Ovary (tissue), 9 donors: Measurements from ENCODE around the gene HOXA2. TPM values are rescaled to one million over a fixed set of nuclear protein-coding genes. Genes with fewer than 3 reads are reported as not detected.

Experiments
- DNase-seq, 5 donors: peaks; one replicate each; pipeline ENCODE4 v3.0.0-alpha.2; 2019 to 2020
- H3K27ac ChIP-seq, 2 donors: fragments of 200-600 bp; one replicate each; pipeline versions ENCODE4 v1.5.1 to v1.8.0; 2019 to 2022
- H3K27me3 ChIP-seq: fragments of 200-600 bp; one replicate; pipeline ENCODE4 v1.8.0; 2022
- H3K36me3 ChIP-seq: fragments of 200-600 bp; sonication (generic); one replicate; pipeline ENCODE4 v1.5.1; 2019
- H3K4me1 ChIP-seq: one replicate; pipeline ENCODE4 v1.8.1; 2013; ENCODE audit warnings: mild to moderate bottlenecking, moderate library complexity; ENCODE audit not compliant: insufficient read depth
- H3K4me3 ChIP-seq: fragments of 200-600 bp; sonication (generic); one replicate; pipeline ENCODE4 v1.5.1; 2017
- H3K9me3 ChIP-seq, 2 donors: fragments of 200-600 bp in 1 of 2; sonication (generic) in 1 of 2; one replicate each; pipeline versions ENCODE4 v1.5.1 to v1.8.1; 2013 to 2019; ENCODE audit warnings: mild to moderate bottlenecking in 1 of 2, moderate library complexity in 1 of 2
- EP300 ChIP-seq: sonication (generic); formaldehyde crosslinking; IDR thresholded peaks from one replicate; pipeline ENCODE4 v1.6.1; 2017; ENCODE audit warnings: antibody characterized with exemption
- POLR2A ChIP-seq: fragments of 450-650 bp; IDR thresholded peaks from one replicate; pipeline ENCODE4 v1.6.1; 2017; ENCODE audit warnings: antibody characterized with exemption, mild to moderate bottlenecking, moderate library complexity
- WGBS, 3 donors: extraction: QIAGEN DNeasy Blood & Tissue Kit in 1 of 3; methylation state at CpG; one replicate each; pipeline versions ENCODE4 v1.1.5 to v1.1.7; 2013 to 2017; 5-methylcytosine and 5-hydroxymethylcytosine counted together
- intact Hi-C, 4 donors: fragments of 100-400 bp; cut with DNase I; formaldehyde crosslinking; loops; one replicate each; pipeline versions ENCODE4 v1.11.0 to v1.15.1; 2022 to 2023
- polyA plus RNA-seq, 2 donors: library from polyadenylated mRNA; stranded (reverse); fragments of 200-250 nt in 1 of 2; fragments of 350-450 nt in 1 of 2; fragmentation: Illumina TruSeq in 1 of 2; extraction: RNeasy Lipid Tissue Mini Kit (QIAGEN cat#74804) in 1 of 2; gene quantifications; one replicate each; pipeline ENCODE4 v1.2.3, GENCODE V29; 2013 to 2014
- total RNA-seq, 7 donors: library from RNA; depleted of rRNA in 2 of 7; stranded (reverse); fragments of >200 nt in 2 of 7; fragmentation: NEBNext Ultra II Directional in 3 of 7; extraction: Animal tissue kit (Norgen Biotek cat#: 25700) in 3 of 7; gene quantifications; one replicate each; pipeline versions ENCODE4 v1.1.0 to v1.2.4, GENCODE V29; 2016 to 2023
- TF ChIP-seq, protein P1 (sequence below), 3 donors: fragments of 450-650 bp in 2 of 3; fragments of 200-600 bp in 1 of 3; IDR thresholded peaks; one replicate each; pipeline versions ENCODE4 v1.5.1 to v1.8.0; 2016 to 2022; ENCODE audit warnings: antibody characterized with exemption in 3 of 3, mild to moderate bottlenecking in 1 of 3
- donor health status: DM: no; HTN: no; CAD: no; lungs with moderate emphysema.
- donor health status: DM: no; HTN: no; CAD: no.
- donor health status: Bipolar disorder and iron deficiency.
- donor health status: DM: yes; HTN: yes; CAD: no.
- donor health status: DM: no; HTN: no; CAD: no.
- donor health status: DM: yes; HTN: yes; CAD: no.

Gene HOXA2
- total and polyA plus RNA-seq, 9 donors = 0.36 to 9.0 (median 1.1) TPM; not detected in 2

DNA sequence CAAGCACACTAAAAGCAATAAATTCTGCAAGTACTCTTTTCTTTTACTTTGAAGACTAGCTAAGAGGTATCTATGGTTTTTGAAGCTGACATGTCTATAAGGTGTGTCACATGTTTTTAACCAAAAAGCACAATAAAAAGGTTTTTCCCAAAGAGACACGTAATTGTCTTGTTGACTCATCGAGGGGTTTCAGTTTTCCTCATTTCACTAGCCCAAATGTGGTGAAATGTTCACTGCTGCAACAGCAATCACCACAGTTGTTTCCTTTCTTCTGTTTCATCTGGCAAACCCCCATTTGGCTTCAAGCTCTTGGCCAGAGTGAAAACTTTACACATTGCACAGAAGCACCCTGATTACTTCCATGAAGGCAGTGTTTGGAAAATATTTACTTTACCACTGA lies 31.9 kb upstream of the HOXA2 start:
- no peaks in the 10 kb centered on the region for H3K9me3 ChIP-seq
- TF ChIP-seq EP300 (no peak), POLR2A (no peak)
- TF ChIP-seq, protein P1, sequence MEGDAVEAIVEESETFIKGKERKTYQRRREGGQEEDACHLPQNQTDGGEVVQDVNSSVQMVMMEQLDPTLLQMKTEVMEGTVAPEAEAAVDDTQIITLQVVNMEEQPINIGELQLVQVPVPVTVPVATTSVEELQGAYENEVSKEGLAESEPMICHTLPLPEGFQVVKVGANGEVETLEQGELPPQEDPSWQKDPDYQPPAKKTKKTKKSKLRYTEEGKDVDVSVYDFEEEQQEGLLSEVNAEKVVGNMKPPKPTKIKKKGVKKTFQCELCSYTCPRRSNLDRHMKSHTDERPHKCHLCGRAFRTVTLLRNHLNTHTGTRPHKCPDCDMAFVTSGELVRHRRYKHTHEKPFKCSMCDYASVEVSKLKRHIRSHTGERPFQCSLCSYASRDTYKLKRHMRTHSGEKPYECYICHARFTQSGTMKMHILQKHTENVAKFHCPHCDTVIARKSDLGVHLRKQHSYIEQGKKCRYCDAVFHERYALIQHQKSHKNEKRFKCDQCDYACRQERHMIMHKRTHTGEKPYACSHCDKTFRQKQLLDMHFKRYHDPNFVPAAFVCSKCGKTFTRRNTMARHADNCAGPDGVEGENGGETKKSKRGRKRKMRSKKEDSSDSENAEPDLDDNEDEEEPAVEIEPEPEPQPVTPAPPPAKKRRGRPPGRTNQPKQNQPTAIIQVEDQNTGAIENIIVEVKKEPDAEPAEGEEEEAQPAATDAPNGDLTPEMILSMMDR (IDR thresholded peaks at IDR 0.05) = no peak
- DNase-seq = no peak
- WGBS, 3 donors = 33 to 48% (median 45%) methylated on average over 2 of the region's 2 CpGs
- H3K36me3 ChIP-seq = no peaks in the 10 kb centered on the region
- H3K27me3 ChIP-seq = no peaks in the 10 kb centered on the region
- no peak overlapping the region for H3K4me3 ChIP-seq
- no peak overlapping the region for H3K27ac ChIP-seq
- peaks cover 6% of the 10 kb centered on the region for H3K4me1 ChIP-seq
- intact Hi-C loops = loop anchor here in 1 of 4 donors (5.0 kb wide), 1 partner anchor 277 kb away; no protein-coding TSS in a partner anchor

GRCh38 chr7:27133409-27134231 lies 31.1 kb upstream of the HOXA2 start:
- no peak overlapping the region for H3K27ac ChIP-seq
- TF ChIP-seq EP300 (no peak), POLR2A (no peak)
- WGBS, 3 donors = 51 to 64% (median 53%) methylated on average over 18 of the region's 18 CpGs

GRCh38 chr7:27132978-27133377 lies 30.5 kb upstream of the HOXA2 start:
- H3K4me1 ChIP-seq = peaks cover 6% of the 10 kb centered on the region

More at GRCh38 chr7:27133409-27134231, 31.1 kb upstream of the HOXA2 start:
- Histone ChIP-seq H3K4me3 (no peak overlapping the region), H3K9me3 (peaks cover 0 to 4% of the 10 kb centered on the region in 2 donors), H3K4me1 (peaks cover 6% of the 10 kb centered on the region), H3K36me3 (no peaks in the 10 kb centered on the region), H3K27me3 (no peaks in the 10 kb centered on the region)
- DNase-seq = no peak
- intact Hi-C loops = loop anchor here in 1 of 4 donors (5.0 kb wide), 1 partner anchor 276 kb away; no protein-coding TSS in a partner anchor

DNA sequence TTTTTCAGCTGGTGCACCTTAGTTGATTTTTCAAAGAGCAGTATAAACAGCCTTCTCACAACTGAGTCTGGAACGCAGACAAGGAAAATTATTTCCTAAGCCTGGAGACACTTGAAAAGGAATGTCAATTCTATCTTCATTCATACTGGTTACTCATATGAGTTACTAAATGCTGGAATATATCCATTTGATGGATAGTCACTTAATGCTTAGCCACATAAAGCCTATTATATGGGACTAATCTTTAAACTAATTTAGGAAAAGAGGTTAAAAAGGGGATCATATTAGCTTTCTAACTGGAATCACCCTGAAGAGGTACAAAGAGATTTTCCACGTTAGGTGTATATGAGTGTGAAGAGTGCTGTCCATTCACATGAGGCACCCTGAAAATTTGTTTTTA lies 29.7 kb upstream of the HOXA2 start:
- peaks cover 6% of the 10 kb centered on the region for H3K4me1 ChIP-seq
- H3K9me3 ChIP-seq = peaks cover 0 to 5% of the 10 kb centered on the region in 2 donors
- H3K27me3 ChIP-seq = no peaks in the 10 kb centered on the region
- H3K4me3 ChIP-seq = no peak overlapping the region
- WGBS, 3 donors = 75 to 79% (median 76%) methylated on average over 2 of the region's 2 CpGs
- intact Hi-C loops = loop anchor here in 1 of 4 donors (5.0 kb wide), 1 partner anchor 275 kb away; no protein-coding TSS in a partner anchor
- TF ChIP-seq EP300 = no peak
- DNase-seq = no peak
- H3K36me3 ChIP-seq = no peaks in the 10 kb centered on the region
- no peak overlapping the region for H3K27ac ChIP-seq

More at GRCh38 chr7:27132978-27133377, 30.5 kb upstream of the HOXA2 start:
- no peak for DNase-seq
- H3K36me3 ChIP-seq = no peaks in the 10 kb centered on the region
- no peak for TF ChIP-seq POLR2A
- TF ChIP-seq, protein P1 (IDR thresholded peaks at IDR 0.05) = no peak
- no peak for TF ChIP-seq EP300
- H3K27me3 ChIP-seq = no peaks in the 10 kb centered on the region
- peaks cover 0 to 5% of the 10 kb centered on the region in 2 donors for H3K9me3 ChIP-seq
- H3K27ac ChIP-seq = no peak overlapping the region
- intact Hi-C loops = loop anchor here in 1 of 4 donors (5.0 kb wide), 1 partner anchor 276 kb away; no protein-coding TSS in a partner anchor
- 43 to 57% (median 51%) methylated on average over 6 of the region's 6 CpGs for WGBS, 3 donors
- no peak overlapping the region for H3K4me3 ChIP-seq

DNA sequence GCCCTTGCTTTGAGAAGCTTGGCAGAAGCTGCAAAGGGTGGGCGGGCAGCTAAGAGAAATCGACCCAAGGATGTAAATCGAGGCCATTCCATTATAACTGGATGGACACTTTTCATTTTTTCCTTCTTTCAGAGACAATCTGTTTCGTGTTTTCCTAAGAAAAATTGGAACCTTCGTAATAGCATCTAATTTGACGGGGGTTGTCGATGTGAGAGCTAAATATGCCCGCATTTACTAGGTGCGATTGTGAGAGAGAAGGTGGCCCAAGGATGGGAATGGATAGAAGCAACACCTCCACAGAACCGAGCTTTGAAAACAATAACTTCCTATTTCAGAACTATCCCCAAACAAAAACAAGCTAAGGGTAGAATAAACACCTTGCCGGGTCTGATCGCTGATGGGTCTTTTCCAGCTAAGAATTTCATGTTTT lies 28.9 kb upstream of the HOXA2 start:
- 30 to 41% (median 31%) methylated on average over 12 of the region's 12 CpGs for WGBS, 3 donors
- Histone ChIP-seq H3K27ac (no peak overlapping the region), H3K4me1 (peaks cover 6% of the 10 kb centered on the region), H3K36me3 (no peaks in the 10 kb centered on the region), H3K4me3 (peak overlapping the region; percentile 53), H3K27me3 (no peaks in the 10 kb centered on the region), H3K9me3 (peaks cover 0 to 5% of the 10 kb centered on the region in 2 donors)
- intact Hi-C loops = loop anchor here in 1 of 4 donors (5.0 kb wide), 1 partner anchor 274 kb away; no protein-coding TSS in a partner anchor
- TF ChIP-seq POLR2A (no peak), EP300 (no peak)
- TF ChIP-seq, protein P1 (IDR thresholded peaks at IDR 0.05) = no peak
- no peak for DNase-seq
